Occipital lobe (tissue), 2 donors: ENCODE measurements around the gene KRT3. TPM values are rescaled to one million over a fixed set of nuclear protein-coding genes. Genes with fewer than 3 reads are reported as not detected.
"Not testable (repeated sequence)": the region's sequence is repeated elsewhere in the genome, so short reads cannot be mapped to it uniquely, and the experiment has no call there.

Source experiments
- DNase-seq: peaks from one replicate; lab custom pipeline; 2025; lab: John Stamatoyannopoulos, UW
- total RNA-seq: library from RNA; depleted of rRNA; stranded (reverse); fragments of >200 nt; gene quantifications from one replicate; pipeline ENCODE4 v1.2.3, GENCODE V29; 2014

The KRT3 gene
- total RNA-seq, 1 donor from 2014 or later, result not detected

- DNase-seq, result no peak
Measured at GRCh38 chr12:52763036-52763659, 32.8 kb downstream of the KRT3 start.

GRCh38 chr12:52761802-52762201 lies 34.1 kb downstream of the KRT3 start:
- no peak for DNase-seq

GRCh38 chr12:52761218-52761617 lies 34.7 kb downstream of the KRT3 start:
- DNase-seq, result not testable (repeated sequence)

GRCh38 chr12:52760623-52761022 lies 35.3 kb downstream of the KRT3 start:
- no peak for DNase-seq

GRCh38 chr12:52759695-52760094 lies 36.2 kb downstream of the KRT3 start:
- no peak for DNase-seq

GRCh38 chr12:52759218-52759617 lies 36.7 kb downstream of the KRT3 start:
- no peak for DNase-seq

- no peak for DNase-seq
Measured at GRCh38 chr12:52757449-52758176, 38.3 kb downstream of the KRT3 start.

GRCh38 chr12:52756281-52756960 lies 39.5 kb downstream of the KRT3 start:
- no peak for DNase-seq

- DNase-seq, result no peak
Measured at GRCh38 chr12:52755533-52755932, 40.4 kb downstream of the KRT3 start.

- no peak for DNase-seq
Measured at GRCh38 chr12:52754135-52754534, 41.8 kb downstream of the KRT3 start.

GRCh38 chr12:52753283-52753682 lies 42.6 kb downstream of the KRT3 start:
- DNase-seq, result no peak

GRCh38 chr12:52752516-52752915 lies 43.4 kb downstream of the KRT3 start:
- DNase-seq, result no peak

- DNase-seq, result no peak
Measured at GRCh38 chr12:52751795-52752194, 44.1 kb downstream of the KRT3 start.

- DNase-seq, result not testable (repeated sequence)
Measured at GRCh38 chr12:52750532-52750931, 45.4 kb downstream of the KRT3 start.

GRCh38 chr12:52749827-52750226 lies 46.1 kb downstream of the KRT3 start:
- no peak for DNase-seq

- no peak for DNase-seq
Measured at GRCh38 chr12:52748578-52748977, 47.3 kb downstream of the KRT3 start.

- no peak for DNase-seq
Measured at GRCh38 chr12:52745554-52745953, 50.4 kb downstream of the KRT3 start.

- no peak for DNase-seq
Measured at GRCh38 chr12:52744493-52745156, 51.3 kb downstream of the KRT3 start.

GRCh38 chr12:52742822-52743457 lies 53.0 kb downstream of the KRT3 start:
- no peak for DNase-seq

GRCh38 chr12:52742196-52742580 lies 53.7 kb downstream of the KRT3 start:
- DNase-seq, result no peak

GRCh38 chr12:52741375-52742195 lies 54.3 kb downstream of the KRT3 start:
- DNase-seq, result no peak
